ENCODE data around the gene TIAM1.

TIAM1 gene

GRCh38 chr21:31187499-31187898 lies 156.6 kb downstream of the TIAM1 start:
- H2AFZ ChIP-seq (ENCODE audit: low read length) = no peak overlapping the region
- H3K36me3 ChIP-seq (replicated peaks in 1 of 2; ENCODE audit: control insufficient read depth in 2 of 2, insufficient read depth in 2 of 2, low read length in 2 of 2) = peaks cover 7 to 51% of the 10 kb centered on the region in 2 donors
- no peak overlapping the region for H2AK5ac ChIP-seq (ENCODE audit: low read depth, low read length)
- no peak overlapping the region for H4K91ac ChIP-seq (ENCODE audit: low read depth, low read length, poor library complexity)
- no peaks in the 10 kb centered on the region for H3K9me3 ChIP-seq (replicated peaks in 1 of 2; ENCODE audit: control insufficient read depth in 2 of 2, insufficient read depth in 1 of 2, low read depth in 1 of 2, low read length in 2 of 2)
- H3K4me3 ChIP-seq (ENCODE audit: low read length in 2 of 2) = no peak overlapping the region
- H4K8ac ChIP-seq (ENCODE audit: low read depth, low read length) = no peak overlapping the region
- no peaks in the 10 kb centered on the region for H3K4me1 ChIP-seq (ENCODE audit: control insufficient read depth in 2 of 2, insufficient read depth in 1 of 2, low read depth in 1 of 2, low read length in 2 of 2)
- H3K27ac ChIP-seq (replicated peaks; ENCODE audit: low read length) = no peak overlapping the region
- no peak overlapping the region for H2BK5ac ChIP-seq (ENCODE audit: low read length)
- no peak overlapping the region for H3K4me2 ChIP-seq (ENCODE audit: insufficient read depth, low read length, poor library complexity, severe bottlenecking)
- no peak overlapping the region for H3K4ac ChIP-seq (ENCODE audit: low read length)
- H2BK12ac ChIP-seq (ENCODE audit: low read length) = no peak overlapping the region
- H3K23ac ChIP-seq (ENCODE audit: low read depth, low read length, poor library complexity) = no peak overlapping the region
- H3K14ac ChIP-seq (ENCODE audit: low read length) = no peak overlapping the region
- no peak overlapping the region for H3K9ac ChIP-seq (ENCODE audit: low read depth, low read length, poor library complexity)
- DNase-seq (ENCODE audit: low spot score) = no peak
- no peak overlapping the region for H3K18ac ChIP-seq (ENCODE audit: low read length)
- no peaks in the 10 kb centered on the region for H3K79me1 ChIP-seq (ENCODE audit: low read depth, low read length)
- no CpG with 5 or more reads among the region's 4 CpGs for WGBS, 2 donors (ENCODE audit: extremely low coverage in 2 of 2, insufficient read length in 2 of 2, insufficient replicate concordance in 1 of 2)
- no peak overlapping the region for H2BK15ac ChIP-seq (ENCODE audit: low read length)
- H3K27me3 ChIP-seq (ENCODE audit: control insufficient read depth in 3 of 3, insufficient read depth in 3 of 3, low read depth in 1 of 3, low read length in 3 of 3) = no peaks in the 10 kb centered on the region
- no peak overlapping the region for H2BK120ac ChIP-seq (ENCODE audit: low read depth, low read length)

- Histone ChIP-seq H3K4me2 (ENCODE audit: insufficient read depth, low read length, poor library complexity, severe bottlenecking) (no peak overlapping the region), H2AK5ac (ENCODE audit: low read depth, low read length) (no peak overlapping the region), H3K36me3 (replicated peaks in 1 of 2; ENCODE audit: control insufficient read depth in 2 of 2, insufficient read depth in 2 of 2, low read length in 2 of 2) (peaks cover 11 to 52% of the 10 kb centered on the region in 2 donors), H3K14ac (ENCODE audit: low read length) (no peak overlapping the region), H3K4me3 (ENCODE audit: low read length in 2 of 2) (no peak overlapping the region), H2BK5ac (ENCODE audit: low read length) (no peak overlapping the region), H2BK15ac (ENCODE audit: low read length) (no peak overlapping the region), H3K9me3 (replicated peaks in 1 of 2; ENCODE audit: control insufficient read depth in 2 of 2, insufficient read depth in 1 of 2, low read depth in 1 of 2, low read length in 2 of 2) (no peaks in the 10 kb centered on the region), H3K9ac (ENCODE audit: low read depth, low read length, poor library complexity) (no peak overlapping the region), H3K4me1 (ENCODE audit: control insufficient read depth in 2 of 2, insufficient read depth in 1 of 2, low read depth in 1 of 2, low read length in 2 of 2) (no peaks in the 10 kb centered on the region), H3K79me1 (ENCODE audit: low read depth, low read length) (no peaks in the 10 kb centered on the region), H4K8ac (ENCODE audit: low read depth, low read length) (no peak overlapping the region), H3K27ac (replicated peaks; ENCODE audit: low read length) (no peak overlapping the region), H2AFZ (ENCODE audit: low read length) (no peak overlapping the region), H3K18ac (ENCODE audit: low read length) (no peak overlapping the region), H3K23ac (ENCODE audit: low read depth, low read length, poor library complexity) (no peak overlapping the region), H2BK12ac (ENCODE audit: low read length) (no peak overlapping the region), H2BK120ac (ENCODE audit: low read depth, low read length) (no peak overlapping the region), H3K27me3 (ENCODE audit: control insufficient read depth in 3 of 3, insufficient read depth in 3 of 3, low read depth in 1 of 3, low read length in 3 of 3) (no peaks in the 10 kb centered on the region), H4K91ac (ENCODE audit: low read depth, low read length, poor library complexity) (no peak overlapping the region), H3K4ac (ENCODE audit: low read length) (no peak overlapping the region)
- DNase-seq (ENCODE audit: low spot score) = no peak
- WGBS, 2 donors (ENCODE audit: extremely low coverage in 2 of 2, insufficient read length in 2 of 2, insufficient replicate concordance in 1 of 2) = no CpG with 5 or more reads among the region's 4 CpGs
Observed at GRCh38 chr21:31186916-31187315, 157.1 kb downstream of the TIAM1 start.

GRCh38 chr21:31185663-31186062 lies 158.4 kb downstream of the TIAM1 start:
- H3K18ac ChIP-seq (ENCODE audit: low read length) = no peak overlapping the region
- H3K27me3 ChIP-seq (ENCODE audit: control insufficient read depth in 3 of 3, insufficient read depth in 3 of 3, low read depth in 1 of 3, low read length in 3 of 3) = no peaks in the 10 kb centered on the region
- H3K27ac ChIP-seq (replicated peaks; ENCODE audit: low read length) = no peak overlapping the region
- H2BK12ac ChIP-seq (ENCODE audit: low read length) = no peak overlapping the region
- DNase-seq (ENCODE audit: low spot score) = no peak
- H4K8ac ChIP-seq (ENCODE audit: low read depth, low read length) = no peak overlapping the region
- H3K14ac ChIP-seq (ENCODE audit: low read length) = no peak overlapping the region
- H3K36me3 ChIP-seq (replicated peaks in 1 of 2; ENCODE audit: control insufficient read depth in 2 of 2, insufficient read depth in 2 of 2, low read length in 2 of 2) = peaks cover 9 to 47% of the 10 kb centered on the region in 2 donors
- H2BK5ac ChIP-seq (ENCODE audit: low read length) = no peak overlapping the region
- H3K79me1 ChIP-seq (ENCODE audit: low read depth, low read length) = no peaks in the 10 kb centered on the region
- no peaks in the 10 kb centered on the region for H3K4me1 ChIP-seq (ENCODE audit: control insufficient read depth in 2 of 2, insufficient read depth in 1 of 2, low read depth in 1 of 2, low read length in 2 of 2)
- no peak overlapping the region for H3K4ac ChIP-seq (ENCODE audit: low read length)
- no peak overlapping the region for H3K4me3 ChIP-seq (ENCODE audit: low read length in 2 of 2)
- no peaks in the 10 kb centered on the region for H3K9me3 ChIP-seq (replicated peaks in 1 of 2; ENCODE audit: control insufficient read depth in 2 of 2, insufficient read depth in 1 of 2, low read depth in 1 of 2, low read length in 2 of 2)
- H2AFZ ChIP-seq (ENCODE audit: low read length) = no peak overlapping the region
- H2BK15ac ChIP-seq (ENCODE audit: low read length) = no peak overlapping the region
- no peak overlapping the region for H3K4me2 ChIP-seq (ENCODE audit: insufficient read depth, low read length, poor library complexity, severe bottlenecking)
- H4K91ac ChIP-seq (ENCODE audit: low read depth, low read length, poor library complexity) = no peak overlapping the region
- no peak overlapping the region for H2AK5ac ChIP-seq (ENCODE audit: low read depth, low read length)
- no peak overlapping the region for H2BK120ac ChIP-seq (ENCODE audit: low read depth, low read length)
- no peak overlapping the region for H3K9ac ChIP-seq (ENCODE audit: low read depth, low read length, poor library complexity)
- WGBS, 2 donors (ENCODE audit: extremely low coverage in 2 of 2, insufficient read length in 2 of 2, insufficient replicate concordance in 1 of 2) = no CpG with 5 or more reads among the region's 3 CpGs
- no peak overlapping the region for H3K23ac ChIP-seq (ENCODE audit: low read depth, low read length, poor library complexity)

GRCh38 chr21:31184876-31185275 lies 159.2 kb downstream of the TIAM1 start:
- Histone ChIP-seq H2BK12ac (ENCODE audit: low read length) (no peak overlapping the region), H3K9ac (ENCODE audit: low read depth, low read length, poor library complexity) (no peak overlapping the region), H2BK15ac (ENCODE audit: low read length) (no peak overlapping the region), H3K14ac (ENCODE audit: low read length) (no peak overlapping the region), H3K36me3 (replicated peaks in 1 of 2; ENCODE audit: control insufficient read depth in 2 of 2, insufficient read depth in 2 of 2, low read length in 2 of 2) (peaks cover 9 to 45% of the 10 kb centered on the region in 2 donors), H2AK5ac (ENCODE audit: low read depth, low read length) (no peak overlapping the region), H3K18ac (ENCODE audit: low read length) (no peak overlapping the region), H4K91ac (ENCODE audit: low read depth, low read length, poor library complexity) (no peak overlapping the region), H3K4me3 (ENCODE audit: low read length in 2 of 2) (no peak overlapping the region), H2AFZ (ENCODE audit: low read length) (no peak overlapping the region), H3K4me2 (ENCODE audit: insufficient read depth, low read length, poor library complexity, severe bottlenecking) (no peak overlapping the region), H3K4me1 (ENCODE audit: control insufficient read depth in 2 of 2, insufficient read depth in 1 of 2, low read depth in 1 of 2, low read length in 2 of 2) (no peaks in the 10 kb centered on the region), H2BK5ac (ENCODE audit: low read length) (no peak overlapping the region), H2BK120ac (ENCODE audit: low read depth, low read length) (no peak overlapping the region), H3K27ac (replicated peaks; ENCODE audit: low read length) (no peak overlapping the region), H3K4ac (ENCODE audit: low read length) (no peak overlapping the region), H3K23ac (ENCODE audit: low read depth, low read length, poor library complexity) (no peak overlapping the region), H3K79me1 (ENCODE audit: low read depth, low read length) (no peaks in the 10 kb centered on the region), H4K8ac (ENCODE audit: low read depth, low read length) (no peak overlapping the region), H3K9me3 (replicated peaks in 1 of 2; ENCODE audit: control insufficient read depth in 2 of 2, insufficient read depth in 1 of 2, low read depth in 1 of 2, low read length in 2 of 2) (no peaks in the 10 kb centered on the region), H3K27me3 (ENCODE audit: control insufficient read depth in 3 of 3, insufficient read depth in 3 of 3, low read depth in 1 of 3, low read length in 3 of 3) (no peaks in the 10 kb centered on the region)
- WGBS, 2 donors (ENCODE audit: extremely low coverage in 2 of 2, insufficient read length in 2 of 2, insufficient replicate concordance in 1 of 2) = no CpG with 5 or more reads among the region's 6 CpGs
- no peak for DNase-seq (ENCODE audit: low spot score)
